Stomach (tissue), 9 donors: Measurements from ENCODE around the gene PDLIM4. TPM values are rescaled to one million over a fixed set of nuclear protein-coding genes. Genes with fewer than 3 reads are reported as not detected.

ENCODE experiments used
- DNase-seq, 2 donors: peaks; one replicate each; pipeline versions ENCODE4 v3.0.0 to v3.0.0-alpha.2; 2013 to 2019
- H3K27ac ChIP-seq, 5 donors: fragments of 200-600 bp in 4 of 5; sonication (generic) in 4 of 5; one replicate each; pipeline ENCODE4 v1.5.1; 2013 to 2019; ENCODE audit warnings: mild to moderate bottlenecking in 1 of 5, moderate library complexity in 1 of 5
- H3K27me3 ChIP-seq, 3 donors: fragments of 200-600 bp; sonication (generic); one replicate each; pipeline ENCODE4 v1.5.1; 2017 to 2019; ENCODE audit warnings: mixed run types in 1 of 3
- H3K36me3 ChIP-seq, 4 donors: fragments of 200-600 bp; sonication (generic); 1 replicate in 3 of 4; 2 replicates in 1 of 4; pipeline ENCODE4 v1.5.1; 2016 to 2019
- H3K4me1 ChIP-seq, 4 donors: fragments of 200-600 bp; sonication (generic); one replicate each; pipeline ENCODE4 v1.5.1; 2016 to 2019
- H3K4me3 ChIP-seq, 4 donors: fragments of 200-600 bp; sonication (generic) in 3 of 4; one replicate each; pipeline ENCODE4 v1.5.1; 2016 to 2019; ENCODE audit warnings: mild to moderate bottlenecking in 1 of 4
- H3K9me3 ChIP-seq, 4 donors: fragments of 200-600 bp; sonication (generic); one replicate each; pipeline ENCODE4 v1.5.1; 2016 to 2019
- CTCF ChIP-seq, 7 experiments: fragments of 450-650 bp in 4 of 7; fragments of 200-600 bp in 3 of 7; sonication (generic) in 3 of 7; IDR thresholded peaks; one replicate each; pipeline ENCODE4 v1.5.1; 2016 to 2019; ENCODE audit warnings: antibody characterized with exemption in 7 of 7, control low read depth in 2 of 7, mild to moderate bottlenecking in 1 of 7
- EP300 ChIP-seq: sonication (generic); formaldehyde crosslinking; IDR thresholded peaks from one replicate; pipeline ENCODE4 v1.6.1; 2017; ENCODE audit warnings: antibody characterized with exemption
- POLR2A ChIP-seq, 4 donors: fragments of 450-650 bp; IDR thresholded peaks; one replicate each; pipeline ENCODE4 v1.6.1; 2016; ENCODE audit warnings: antibody characterized with exemption in 4 of 4, control low read depth in 2 of 4, mild to moderate bottlenecking in 1 of 4, moderate library complexity in 1 of 4
- WGBS, 5 donors: extraction: QIAGEN DNeasy Blood & Tissue Kit in 3 of 5; methylation state at CpG; one replicate each; pipeline versions ENCODE4 v1.1.5 to v1.1.7; 2013 to 2018; 5-methylcytosine and 5-hydroxymethylcytosine counted together
- intact Hi-C: fragments of 100-400 bp; cut with DNase I; formaldehyde crosslinking; loops from one replicate; pipeline ENCODE4 v1.15.1; 2023; ENCODE audit warnings: low total_unique reads
- polyA plus RNA-seq, 3 donors: library from polyadenylated mRNA; stranded (reverse); fragments of 200-250 nt; gene quantifications; one replicate each; pipeline ENCODE4 v1.2.3, GENCODE V29; 2013
- total RNA-seq, 5 donors: library from RNA; depleted of rRNA; stranded (reverse); fragments of >200 nt; gene quantifications; one replicate each; pipeline versions ENCODE4 v1.1.0 to v1.2.3, GENCODE V29; 2014 to 2016
- donor health status: healthy with polysubstance abuse.
- donor health status: Bipolar disorder and iron deficiency.
- donor health status: healthy.

The PDLIM4 gene
- total and polyA plus RNA-seq, 8 donors = 11.2 to 52.4 (median 17.0) TPM; not detected in 1

- peak overlapping the region in 2 of 5 donors; percentile 29 to 43 for H3K27ac ChIP-seq
- no peak overlapping the region for H3K4me3 ChIP-seq
- peaks cover 0 to 15% (median 4%) of the 10 kb centered on the region in 4 donors for H3K36me3 ChIP-seq
- H3K9me3 ChIP-seq = no peaks in the 10 kb centered on the region
- intact Hi-C loops = no loop called here
- H3K4me1 ChIP-seq = peaks cover 0 to 31% (median 17%) of the 10 kb centered on the region in 4 donors
- TF ChIP-seq POLR2A (IDR thresholded peaks at IDR 0.05) (no peak), EP300 (no peak), CTCF (IDR thresholded peaks at IDR 0.05) (no peak)
- 25 to 57% (median 34%) methylated on average over 11 of the region's 11 CpGs for WGBS, 5 donors
- no peaks in the 10 kb centered on the region for H3K27me3 ChIP-seq
- no peak for DNase-seq
These were observed 64.8 kb downstream of the PDLIM4 start for GRCh38 chr5:132322266-132322665.

Other genes starting within 250 kb of the PDLIM4 start
- 1 to 10 TPM in 3 of 5 donors, not detected in 2; 1.7 to 7.2 (median 2.9) TPM for gene ACSL6, start 246.0 kb upstream of the PDLIM4 start, total RNA-seq
- under 1 TPM; 0.19 to 0.61 (median 0.45) TPM for gene ACSL6, start 246.0 kb upstream of the PDLIM4 start, polyA plus RNA-seq
- gene IL3, start 197.0 kb upstream of the PDLIM4 start, total RNA-seq = not detected
- not detected for gene IL3, start 197.0 kb upstream of the PDLIM4 start, polyA plus RNA-seq
- not detected for gene CSF2, start 183.9 kb upstream of the PDLIM4 start, total RNA-seq
- gene CSF2, start 183.9 kb upstream of the PDLIM4 start, polyA plus RNA-seq = not detected
- gene P4HA2, start 29.8 kb upstream of the PDLIM4 start, total RNA-seq = 100 to 1,000 TPM in 1 of 5 donors, 10 to 100 TPM in 4; 18.7 to 109 (median 37.9) TPM
- gene P4HA2, start 29.8 kb upstream of the PDLIM4 start, polyA plus RNA-seq = 10 to 100 TPM in 2 of 3 donors, 1 to 10 TPM in 1; 9.0 to 21.2 (median 20.4) TPM
- gene SLC22A4, start 36.7 kb downstream of the PDLIM4 start, total RNA-seq = 10 to 100 TPM in 1 of 5 donors, 1 to 10 TPM in 1, under 1 TPM in 1, not detected in 2; 0.37 to 24.5 (median 6.1) TPM
- gene SLC22A4, start 36.7 kb downstream of the PDLIM4 start, polyA plus RNA-seq = under 1 TPM; 0.31 to 0.61 (median 0.45) TPM
- 10 to 100 TPM; 11.4 to 46.1 (median 37.5) TPM for gene SLC22A5, start 112.0 kb downstream of the PDLIM4 start, total RNA-seq
- gene SLC22A5, start 112.0 kb downstream of the PDLIM4 start, polyA plus RNA-seq = 1 to 10 TPM; 2.1 to 5.7 (median 3.0) TPM
- 100 to 1,000 TPM in 2 of 5 donors, 10 to 100 TPM in 3; 18.0 to 256 (median 91.5) TPM for gene IRF1, start 233.1 kb downstream of the PDLIM4 start, total RNA-seq
- 10 to 100 TPM; 17.1 to 80.2 (median 49.1) TPM for gene IRF1, start 233.1 kb downstream of the PDLIM4 start, polyA plus RNA-seq